A549 (cell line): ENCODE data around the gene SPTBN5.

Source experiments
- CBX2 ChIP-seq: fragments of 200-600 bp; sonication (generic); IDR thresholded peaks from 2 replicates; pipeline ENCODE4 v1.6.1; 2016; ENCODE audit warnings: low read depth, mild to moderate bottlenecking, borderline replicate concordance
- EP300 ChIP-seq, 2 experiments: fragments of >200 bp; sonication (Bioruptor Twin); formaldehyde crosslinking; IDR thresholded peaks; 2 replicates in 1 of 2; 3 replicates in 1 of 2; pipeline ENCODE4 v1.6.1; 2016 to 2017
- JUN ChIP-seq, 2 experiments: fragments of >200 bp; sonication (Bioruptor Twin); formaldehyde crosslinking; IDR thresholded peaks; 2 replicates in 1 of 2; 3 replicates in 1 of 2; pipeline ENCODE4 v1.6.1; 2016 to 2017
- KDM1A ChIP-seq: fragments of 200-600 bp; sonication (generic); IDR thresholded peaks from 2 replicates; pipeline ENCODE4 v1.6.1; 2016; ENCODE audit warnings: low read depth, mild to moderate bottlenecking
- MAFK ChIP-seq: fragments of 450-650 bp; IDR thresholded peaks from 2 replicates; pipeline ENCODE4 v1.6.1; 2014; ENCODE audit not compliant: partially characterized antibody
- MAX ChIP-seq: IDR thresholded peaks from 2 replicates; pipeline ENCODE4 v1.6.1; 2012
- POLR2AphosphoS2 ChIP-seq: conservative IDR thresholded peaks from 2 replicates; pipeline ENCODE4 v1.6.1; 2012; ENCODE audit warnings: low read length, improper control_type of control experiment, inconsistent platforms
- RFX5 ChIP-seq: fragments of 450-650 bp; IDR thresholded peaks from 2 replicates; pipeline ENCODE4 v1.7.1; 2014; ENCODE audit warnings: antibody characterized with exemption, mild to moderate bottlenecking, moderate library complexity
- TFCP2L1 ChIP-seq: fragments of 250-450 bp; sonication (Bioruptor Pico); IDR thresholded peaks from 2 replicates; pipeline ENCODE4 v1.5.0; 2021; ENCODE audit warnings: mild to moderate bottlenecking
- TF ChIP-seq, protein P1 (sequence below): fragments of >200 bp; sonication (Bioruptor Twin); formaldehyde crosslinking; IDR thresholded peaks from 3 replicates; pipeline ENCODE4 v1.5.1; 2016
- TF ChIP-seq, protein P2 (sequence below): fragments of 150-350 bp; IDR thresholded peaks from 2 replicates; pipeline ENCODE4 v1.6.1; 2014; ENCODE audit warnings: low read depth, mild to moderate bottlenecking, low read length

DNA sequence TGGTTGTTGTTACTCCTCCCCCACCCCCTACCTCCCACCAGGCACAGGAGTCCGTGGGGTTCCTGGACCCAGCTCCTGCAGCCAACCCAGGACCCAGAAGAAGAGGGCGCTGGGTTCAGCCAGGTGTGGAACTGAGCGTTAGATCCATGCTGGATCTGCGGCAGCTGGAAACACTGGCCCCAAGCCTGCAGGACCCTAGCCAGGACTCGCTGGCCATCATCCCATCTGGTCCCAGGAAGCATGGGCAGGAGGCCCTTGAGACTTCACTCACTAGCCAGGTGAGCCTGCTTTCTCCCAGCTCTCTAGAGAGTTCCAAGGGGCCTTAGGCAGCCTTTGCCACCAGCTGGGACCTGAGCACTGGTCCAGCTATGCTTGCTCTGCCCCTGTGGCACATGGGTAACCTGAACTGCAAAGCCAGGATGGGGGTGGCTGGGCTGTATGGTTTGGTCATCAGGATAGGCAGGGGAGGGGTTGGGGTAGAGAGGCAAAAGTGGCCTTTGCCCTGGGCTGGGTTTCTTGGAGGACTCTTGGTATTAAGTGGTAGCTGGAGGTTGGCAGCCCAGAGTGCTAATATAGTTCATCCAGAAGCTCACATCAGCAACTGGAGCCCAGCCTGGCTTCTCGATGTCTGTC is 72.9 kb downstream of the SPTBN5 start:
- TF ChIP-seq JUN (IDR thresholded peaks at IDR 0.05): no peak
- TF ChIP-seq POLR2AphosphoS2: no peak
- no peak for TF ChIP-seq MAX
- no peak for TF ChIP-seq MAFK
- TF ChIP-seq, protein P1, sequence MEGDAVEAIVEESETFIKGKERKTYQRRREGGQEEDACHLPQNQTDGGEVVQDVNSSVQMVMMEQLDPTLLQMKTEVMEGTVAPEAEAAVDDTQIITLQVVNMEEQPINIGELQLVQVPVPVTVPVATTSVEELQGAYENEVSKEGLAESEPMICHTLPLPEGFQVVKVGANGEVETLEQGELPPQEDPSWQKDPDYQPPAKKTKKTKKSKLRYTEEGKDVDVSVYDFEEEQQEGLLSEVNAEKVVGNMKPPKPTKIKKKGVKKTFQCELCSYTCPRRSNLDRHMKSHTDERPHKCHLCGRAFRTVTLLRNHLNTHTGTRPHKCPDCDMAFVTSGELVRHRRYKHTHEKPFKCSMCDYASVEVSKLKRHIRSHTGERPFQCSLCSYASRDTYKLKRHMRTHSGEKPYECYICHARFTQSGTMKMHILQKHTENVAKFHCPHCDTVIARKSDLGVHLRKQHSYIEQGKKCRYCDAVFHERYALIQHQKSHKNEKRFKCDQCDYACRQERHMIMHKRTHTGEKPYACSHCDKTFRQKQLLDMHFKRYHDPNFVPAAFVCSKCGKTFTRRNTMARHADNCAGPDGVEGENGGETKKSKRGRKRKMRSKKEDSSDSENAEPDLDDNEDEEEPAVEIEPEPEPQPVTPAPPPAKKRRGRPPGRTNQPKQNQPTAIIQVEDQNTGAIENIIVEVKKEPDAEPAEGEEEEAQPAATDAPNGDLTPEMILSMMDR: no peak
- TF ChIP-seq TFCP2L1 (CRISPR knock-in tag): no peak
- TF ChIP-seq KDM1A: no peak
- no peak for TF ChIP-seq RFX5
- TF ChIP-seq, protein P2, sequence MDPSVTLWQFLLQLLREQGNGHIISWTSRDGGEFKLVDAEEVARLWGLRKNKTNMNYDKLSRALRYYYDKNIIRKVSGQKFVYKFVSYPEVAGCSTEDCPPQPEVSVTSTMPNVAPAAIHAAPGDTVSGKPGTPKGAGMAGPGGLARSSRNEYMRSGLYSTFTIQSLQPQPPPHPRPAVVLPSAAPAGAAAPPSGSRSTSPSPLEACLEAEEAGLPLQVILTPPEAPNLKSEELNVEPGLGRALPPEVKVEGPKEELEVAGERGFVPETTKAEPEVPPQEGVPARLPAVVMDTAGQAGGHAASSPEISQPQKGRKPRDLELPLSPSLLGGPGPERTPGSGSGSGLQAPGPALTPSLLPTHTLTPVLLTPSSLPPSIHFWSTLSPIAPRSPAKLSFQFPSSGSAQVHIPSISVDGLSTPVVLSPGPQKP: no peak
- TF ChIP-seq CBX2: no peak
- TF ChIP-seq EP300 (IDR thresholded peaks at IDR 0.05): no peak
